Chondrocyte (in vitro differentiated cells): ENCODE results near the gene PRDM15. TPM values are rescaled to one million over a fixed set of nuclear protein-coding genes. Genes with fewer than 3 reads are reported as not detected.
A peak's percentile ranks its signal among the peaks of the same experiment; 100 is the strongest.

Experiments
- DNase-seq: peaks from one replicate; pipeline ENCODE4 v3.0.0; 2021; ENCODE audit warnings: mixed read lengths, low spot score
- H3K27ac Mint-ChIP-seq: one replicate; pipeline ENCODE4 v1.8.0; 2021; ENCODE audit warnings: mild to moderate bottlenecking, moderate library complexity, mixed read lengths; ENCODE audit not compliant: unreplicated experiment
- H3K27me3 Mint-ChIP-seq: 2 replicates; pipeline ENCODE4 v1.8.0; 2021; ENCODE audit warnings: low read depth, mixed read lengths
- H3K36me3 Mint-ChIP-seq: 2 replicates; pipeline ENCODE4 v1.8.0; 2021; ENCODE audit warnings: low read depth, mixed read lengths
- H3K4me1 Mint-ChIP-seq: 2 replicates; pipeline ENCODE4 v1.8.0; 2021; ENCODE audit warnings: low read depth, mild to moderate bottlenecking, mixed read lengths
- H3K4me3 Mint-ChIP-seq: one replicate; pipeline ENCODE4 v1.8.0; 2021; ENCODE audit warnings: mild to moderate bottlenecking, moderate library complexity, mixed read lengths; ENCODE audit not compliant: unreplicated experiment
- H3K9me3 Mint-ChIP-seq: 2 replicates; pipeline ENCODE4 v1.8.0; 2021; ENCODE audit warnings: low read depth, mixed read lengths
- CTCF ChIP-seq: fragments of 200-600 bp; sonication (generic); IDR thresholded peaks from 2 replicates; pipeline ENCODE4 v1.5.0; 2021; ENCODE audit warnings: antibody characterized with exemption, mild to moderate bottlenecking, moderate library complexity
- total RNA-seq: library from RNA; stranded (reverse); gene quantifications from 3 replicates; pipeline ENCODE4 v1.2.1, GENCODE V29; 2021

The PRDM15 gene
- total RNA-seq, 1 donor from 2014 or later, result 4.9 TPM

DNA sequence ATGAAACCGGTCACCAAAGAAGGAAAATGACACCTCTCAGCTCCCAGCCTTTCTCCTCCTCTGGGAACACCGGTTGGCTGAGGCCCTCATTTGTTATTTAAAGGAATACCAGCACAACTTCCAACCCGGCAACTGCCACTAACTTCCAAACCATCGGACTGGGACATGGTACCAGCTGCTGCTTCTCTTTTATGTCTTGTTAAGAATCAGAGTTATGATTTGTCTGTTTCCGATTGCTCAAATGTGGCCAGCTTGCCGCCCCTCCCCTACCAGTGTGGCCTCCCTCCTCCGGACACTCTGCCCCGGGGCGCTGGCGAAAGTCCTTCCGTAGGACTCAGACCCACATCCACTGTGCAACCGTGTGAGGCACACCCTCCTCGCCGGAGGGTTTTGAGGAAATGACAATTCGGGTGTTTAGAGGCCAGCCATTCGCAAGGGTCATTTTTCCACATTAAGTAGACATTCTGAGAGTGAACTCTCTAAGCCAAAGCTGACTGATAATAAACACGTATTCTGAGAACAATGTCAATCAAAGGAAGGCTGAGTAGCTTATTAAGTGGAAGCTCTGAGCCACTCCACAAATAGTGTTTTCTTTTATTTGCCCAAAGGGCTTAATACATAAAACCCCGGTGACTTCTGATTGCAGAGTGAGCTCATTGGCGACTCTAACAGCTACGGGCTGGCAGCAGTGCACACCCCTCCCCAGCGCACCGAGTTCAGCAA lies 117.8 kb downstream of the PRDM15 start:
- peaks cover 71% of the 10 kb centered on the region for H3K4me1 Mint-ChIP-seq
- H3K36me3 Mint-ChIP-seq, result no peaks in the 10 kb centered on the region
- no peak for TF ChIP-seq CTCF
- no peaks in the 10 kb centered on the region for H3K9me3 Mint-ChIP-seq
- H3K4me3 Mint-ChIP-seq, result peak overlapping the region; percentile 68
- peak overlapping the region; percentile 97 for H3K27ac Mint-ChIP-seq
- DNase-seq, result peak; percentile 79
- no peaks in the 10 kb centered on the region for H3K27me3 Mint-ChIP-seq

GRCh38 chr21:41760411-41760810 lies 118.7 kb downstream of the PRDM15 start:
- Mint-ChIP-seq H3K4me3 (peak overlapping the region; percentile 68), H3K36me3 (peaks cover 4% of the 10 kb centered on the region), H3K27ac (peak overlapping the region; percentile 71), H3K9me3 (no peaks in the 10 kb centered on the region), H3K4me1 (peaks cover 67% of the 10 kb centered on the region), H3K27me3 (no peaks in the 10 kb centered on the region)
- peak; percentile 49 for DNase-seq
- no peak for TF ChIP-seq CTCF

DNA sequence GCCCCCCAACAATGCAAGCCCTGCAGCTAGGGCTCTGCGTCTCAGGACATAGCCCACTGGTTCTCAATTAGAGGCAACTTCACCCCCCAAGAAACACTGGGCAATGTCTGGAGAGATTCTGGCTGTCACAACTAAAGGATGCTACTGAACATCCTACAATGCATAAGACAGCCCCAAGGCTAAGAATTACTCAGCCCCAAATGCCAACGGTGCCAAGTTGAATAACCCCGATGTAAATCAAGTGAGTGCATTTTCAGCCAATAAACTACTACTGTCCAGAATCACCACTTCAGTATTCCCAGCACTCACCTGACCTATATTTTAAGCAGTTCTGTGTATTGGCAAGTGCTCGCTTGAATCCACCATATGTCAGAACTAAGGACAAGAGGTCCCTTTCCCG lies 119.2 kb downstream of the PRDM15 start:
- no peaks in the 10 kb centered on the region for H3K27me3 Mint-ChIP-seq
- H3K36me3 Mint-ChIP-seq, result peaks cover 7% of the 10 kb centered on the region
- no peaks in the 10 kb centered on the region for H3K9me3 Mint-ChIP-seq
- no peak for TF ChIP-seq CTCF
- peaks cover 66% of the 10 kb centered on the region for H3K4me1 Mint-ChIP-seq
- no peak for DNase-seq
- H3K4me3 Mint-ChIP-seq, result no peak overlapping the region
- no peak overlapping the region for H3K27ac Mint-ChIP-seq

DNA sequence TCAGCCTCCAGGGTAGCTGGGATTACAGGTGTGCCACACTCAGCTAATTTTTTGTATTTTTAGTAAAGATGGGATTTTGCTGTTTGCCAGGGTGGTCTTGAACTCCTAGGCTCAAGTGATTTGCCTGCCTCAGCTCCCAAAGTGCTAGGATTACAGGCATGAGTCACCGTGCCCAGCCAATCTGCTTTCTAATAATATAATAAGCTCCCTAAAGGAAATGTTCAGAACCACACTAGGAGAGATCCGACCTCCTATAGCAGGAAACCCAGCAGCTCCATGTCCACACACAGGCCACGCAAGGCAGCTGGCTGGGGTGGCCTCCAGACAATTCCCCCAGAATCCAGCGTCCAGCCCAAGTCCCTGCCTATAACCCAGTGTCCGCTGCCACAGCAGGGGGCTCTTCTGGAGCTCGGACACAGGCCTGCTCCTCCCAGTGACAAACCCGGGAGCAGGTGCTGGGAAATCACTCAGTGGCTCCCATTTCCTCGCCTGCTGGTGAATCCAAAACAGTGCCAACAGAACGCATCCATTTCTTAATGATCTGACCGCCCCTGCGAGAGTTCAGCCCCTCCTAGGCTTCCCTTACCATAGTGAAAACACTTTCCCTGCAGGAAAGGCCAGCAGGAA lies 119.8 kb downstream of the PRDM15 start:
- DNase-seq, result peak; percentile 46
- TF ChIP-seq CTCF, result no peak
- Mint-ChIP-seq H3K27ac (peak overlapping the region; percentile 66), H3K4me1 (peaks cover 61% of the 10 kb centered on the region), H3K27me3 (no peaks in the 10 kb centered on the region), H3K9me3 (no peaks in the 10 kb centered on the region), H3K4me3 (no peak overlapping the region), H3K36me3 (peaks cover 7% of the 10 kb centered on the region)

DNA sequence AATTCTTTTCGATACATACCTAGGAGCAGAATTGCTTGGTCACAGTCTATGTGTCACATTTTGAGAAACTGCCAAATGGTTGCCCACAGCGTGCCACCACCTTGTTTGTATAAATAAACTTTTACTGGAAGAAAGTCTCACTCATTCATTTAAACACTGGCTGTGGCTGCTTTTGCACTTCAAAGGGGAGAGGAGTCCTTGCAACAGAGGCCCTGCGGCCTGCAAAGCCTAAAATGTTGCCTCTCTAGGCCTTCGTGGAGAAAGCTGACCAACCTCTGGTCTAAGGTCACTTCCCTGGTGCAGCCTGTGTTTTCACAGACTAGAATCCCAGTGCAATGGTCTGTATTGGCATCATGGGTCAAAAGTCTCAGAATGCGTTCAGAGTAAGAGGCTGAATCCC lies 120.6 kb downstream of the PRDM15 start:
- Mint-ChIP-seq H3K4me3 (no peak overlapping the region), H3K27ac (peak overlapping the region; percentile 17), H3K9me3 (no peaks in the 10 kb centered on the region), H3K4me1 (peaks cover 60% of the 10 kb centered on the region), H3K27me3 (no peaks in the 10 kb centered on the region), H3K36me3 (peaks cover 7% of the 10 kb centered on the region)
- DNase-seq, result peak; percentile 5
- no peak for TF ChIP-seq CTCF
